H1 (cell line): ENCODE data around the gene PRR33.

ENCODE experiments used
- CTCF ChIP-seq, 3 experiments: IDR thresholded peaks; 1 replicate in 2 of 3; 2 replicates in 1 of 3; pipeline versions ENCODE4 v1.5.1 to v1.6.1; 2011; ENCODE audit warnings: low read length in 3 of 3, mild to moderate bottlenecking in 3 of 3, inconsistent platforms in 2 of 3, low read depth in 1 of 3, moderate library complexity in 1 of 3; ENCODE audit not compliant: insufficient read depth in 1 of 3; ENCODE audit errors: control extremely low read depth in 1 of 3
- EP300 ChIP-seq, 2 experiments: IDR thresholded peaks; 1 replicate in 1 of 2; 2 replicates in 1 of 2; pipeline ENCODE4 v1.6.1; 2011 to 2012; ENCODE audit warnings: low read depth in 2 of 2, low read length in 2 of 2, mild to moderate bottlenecking in 2 of 2, borderline replicate concordance in 1 of 2, inconsistent platforms in 1 of 2, moderate library complexity in 1 of 2
- POLR2A ChIP-seq, 2 experiments: IDR thresholded peaks; 1 replicate in 1 of 2; 2 replicates in 1 of 2; pipeline ENCODE4 v1.6.1; 2011; ENCODE audit warnings: low read depth in 2 of 2, low read length in 2 of 2, mild to moderate bottlenecking in 2 of 2; ENCODE audit errors: control extremely low read depth in 1 of 2
- POLR2AphosphoS5 ChIP-seq: IDR thresholded peaks from 2 replicates; pipeline ENCODE4 v1.6.1; 2011; ENCODE audit warnings: low read depth, low read length
- SP1 ChIP-seq: IDR thresholded peaks from 2 replicates; pipeline ENCODE4 v1.6.1; 2011; ENCODE audit warnings: low read depth, low read length
- SP2 ChIP-seq: IDR thresholded peaks from 2 replicates; pipeline ENCODE4 v1.6.1; 2012; ENCODE audit warnings: mild to moderate bottlenecking, low read length, inconsistent platforms

- TF ChIP-seq POLR2AphosphoS5 (no peak), POLR2A (IDR thresholded peaks at IDR 0.05; ENCODE audit: control extremely low read depth in 1 of 2, low read depth in 2 of 2, low read length in 2 of 2) (no peak), EP300 (IDR thresholded peaks at IDR 0.05; ENCODE audit: borderline replicate concordance in 1 of 2, low read depth in 2 of 2, low read length in 2 of 2) (no peak), SP1 (no peak), SP2 (no peak), CTCF (IDR thresholded peaks at IDR 0.05; ENCODE audit: control extremely low read depth in 1 of 3, insufficient read depth in 1 of 3, low read depth in 1 of 3, low read length in 3 of 3) (no peak)
Observed at GRCh38 chr11:1919391-1920127, 27.9 kb upstream of the PRR33 start, which contains the start of gene TNNT3.
